Neural progenitor cell (in vitro differentiated cells): ENCODE data around the gene NDUFA6.

ENCODE experiments used
- EZH2 ChIP-seq: fragments of 200-600 bp; sonication (generic); IDR thresholded peaks from 2 replicates; pipeline ENCODE4 v1.6.1; 2017; ENCODE audit warnings: antibody characterized with exemption, mild to moderate bottlenecking, moderate library complexity
- EZH2phosphoT487 ChIP-seq: fragments of 200-600 bp; sonication (generic); IDR thresholded peaks from 2 replicates; pipeline ENCODE4 v1.6.1; 2017; ENCODE audit warnings: antibody characterized with exemption
- TF ChIP-seq, protein P1 (sequence below): fragments of 200-600 bp; sonication (generic); IDR thresholded peaks from 2 replicates; pipeline ENCODE4 v1.5.1; 2017; ENCODE audit warnings: antibody characterized with exemption, mild to moderate bottlenecking

DNA sequence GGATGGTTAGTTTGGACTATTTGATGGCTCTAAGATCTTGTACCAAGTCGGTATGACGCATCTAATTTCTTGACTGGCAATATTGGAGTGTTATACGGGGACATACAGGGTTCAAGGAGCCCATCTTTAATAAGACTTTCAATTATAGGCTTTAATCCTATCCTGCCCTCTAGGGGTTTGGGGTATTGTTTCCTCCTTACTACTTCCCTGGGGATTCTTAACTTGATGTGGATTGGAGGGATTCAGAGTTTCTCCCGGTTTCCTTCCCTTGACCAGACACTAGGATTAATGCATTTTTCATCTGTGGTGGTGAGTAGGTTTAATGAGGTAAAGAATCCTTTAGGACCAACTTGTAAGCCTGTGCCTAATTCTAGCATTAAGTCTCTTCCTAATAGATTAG, 21.2 kb upstream of the NDUFA6 start:
- TF ChIP-seq, protein P1, sequence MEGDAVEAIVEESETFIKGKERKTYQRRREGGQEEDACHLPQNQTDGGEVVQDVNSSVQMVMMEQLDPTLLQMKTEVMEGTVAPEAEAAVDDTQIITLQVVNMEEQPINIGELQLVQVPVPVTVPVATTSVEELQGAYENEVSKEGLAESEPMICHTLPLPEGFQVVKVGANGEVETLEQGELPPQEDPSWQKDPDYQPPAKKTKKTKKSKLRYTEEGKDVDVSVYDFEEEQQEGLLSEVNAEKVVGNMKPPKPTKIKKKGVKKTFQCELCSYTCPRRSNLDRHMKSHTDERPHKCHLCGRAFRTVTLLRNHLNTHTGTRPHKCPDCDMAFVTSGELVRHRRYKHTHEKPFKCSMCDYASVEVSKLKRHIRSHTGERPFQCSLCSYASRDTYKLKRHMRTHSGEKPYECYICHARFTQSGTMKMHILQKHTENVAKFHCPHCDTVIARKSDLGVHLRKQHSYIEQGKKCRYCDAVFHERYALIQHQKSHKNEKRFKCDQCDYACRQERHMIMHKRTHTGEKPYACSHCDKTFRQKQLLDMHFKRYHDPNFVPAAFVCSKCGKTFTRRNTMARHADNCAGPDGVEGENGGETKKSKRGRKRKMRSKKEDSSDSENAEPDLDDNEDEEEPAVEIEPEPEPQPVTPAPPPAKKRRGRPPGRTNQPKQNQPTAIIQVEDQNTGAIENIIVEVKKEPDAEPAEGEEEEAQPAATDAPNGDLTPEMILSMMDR = peak; percentile 11
- TF ChIP-seq EZH2 (no peak), EZH2phosphoT487 (no peak)
